ENCODE results near the gene SERPINA3. TPM values are rescaled to one million over a fixed set of nuclear protein-coding genes. Genes with fewer than 3 reads are reported as not detected.

The SERPINA3 gene
- total and polyA plus RNA-seq, 8 donors = 1,011 to 4,136 (median 2,518) TPM

DNA sequence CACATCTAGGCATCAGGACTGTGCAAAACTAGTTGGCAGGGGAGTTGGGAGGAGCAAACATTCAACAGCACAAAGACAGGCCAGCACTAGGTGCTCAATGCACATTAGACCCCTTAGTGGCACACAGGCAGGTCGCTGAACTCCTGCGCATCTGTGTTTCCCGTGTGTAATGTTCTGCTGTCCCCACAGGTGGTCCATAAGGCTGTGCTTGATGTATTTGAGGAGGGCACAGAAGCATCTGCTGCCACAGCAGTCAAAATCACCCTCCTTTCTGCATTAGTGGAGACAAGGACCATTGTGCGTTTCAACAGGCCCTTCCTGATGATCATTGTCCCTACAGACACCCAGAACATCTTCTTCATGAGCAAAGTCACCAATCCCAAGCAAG lies 11.2 kb downstream of the SERPINA3 start:
- no peak for FAIRE-seq
- WGBS, 2 donors = 94% methylated on average over 4 of the region's 4 CpGs

GRCh38 chr14:94623856-94624499 lies 11.8 kb downstream of the SERPINA3 start:
- peaks cover 13 to 54% (median 18%) of the 10 kb centered on the region in 3 donors for H3K36me3 ChIP-seq
- H3K27ac ChIP-seq = no peak overlapping the region
- no peaks in the 10 kb centered on the region for H3K27me3 ChIP-seq
- no peak overlapping the region for H3K4me3 ChIP-seq
- 82 to 96% methylated on average over 7 of the region's 7 CpGs for WGBS, 2 donors
- H3K4me1 ChIP-seq = peaks cover 0 to 3% (median 0%) of the 10 kb centered on the region in 3 donors
- H3K9me3 ChIP-seq = no peaks in the 10 kb centered on the region
- intact Hi-C loops (cut with DNase I) = no loop called here
- ATAC-seq = peak in 2 of 4 donors; percentile 2 to 3
- FAIRE-seq = no peak
- peak in 1 of 6 donors; percentile 40 for DNase-seq
- TF ChIP-seq CTCF (IDR thresholded peaks at IDR 0.05) = no peak

More for the DNA sequence above, 11.2 kb downstream of the SERPINA3 start:
- TF ChIP-seq CTCF (IDR thresholded peaks at IDR 0.05) = no peak
- Histone ChIP-seq H3K27me3 (no peaks in the 10 kb centered on the region), H3K4me3 (no peak overlapping the region), H3K4me1 (peaks cover 0 to 3% (median 0%) of the 10 kb centered on the region in 3 donors), H3K9me3 (no peaks in the 10 kb centered on the region), H3K36me3 (peaks cover 13 to 58% (median 24%) of the 10 kb centered on the region in 3 donors), H3K27ac (no peak overlapping the region)
- no peak for ATAC-seq
- intact Hi-C loops (cut with DNase I) = no loop called here
- DNase-seq = no peak

DNA sequence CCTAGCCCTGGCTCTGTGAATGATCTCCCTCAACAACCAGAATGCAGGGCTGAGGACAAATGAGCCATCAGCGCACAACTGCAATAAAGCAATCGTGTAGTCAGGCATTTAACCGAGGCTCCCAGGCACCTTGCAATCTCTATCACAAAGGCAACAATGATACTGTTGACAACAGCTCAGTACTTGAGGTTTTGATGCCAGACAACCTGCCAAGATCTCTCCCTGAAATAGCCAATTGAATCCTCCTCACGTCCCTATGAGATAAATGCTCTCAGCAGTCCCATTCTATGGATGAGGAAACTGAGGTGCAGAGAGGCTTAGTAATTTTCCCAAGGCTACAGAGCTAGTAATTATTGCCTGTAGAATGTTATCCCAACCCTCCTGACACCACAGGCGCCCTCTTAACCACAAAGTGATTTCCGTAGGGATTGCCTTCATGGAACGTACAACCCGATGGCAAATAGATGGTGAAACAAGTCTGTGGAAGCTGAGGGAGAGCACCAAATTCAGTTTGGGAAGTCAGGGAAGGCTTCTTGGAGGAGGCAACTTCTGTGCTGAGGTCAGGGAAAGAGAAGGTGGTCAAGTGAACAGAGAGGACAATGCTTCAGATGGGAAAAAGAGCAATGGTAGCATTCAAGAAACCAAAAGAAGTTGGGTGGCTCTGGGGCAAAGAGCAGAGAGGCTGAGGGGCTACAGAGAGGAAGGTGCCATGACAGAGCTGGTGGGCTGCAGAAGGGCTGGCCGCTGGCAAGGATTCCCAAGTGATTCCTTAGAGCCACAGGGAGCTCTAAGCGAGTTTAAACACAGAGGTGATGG lies 12.6 kb downstream of the SERPINA3 start:
- Histone ChIP-seq H3K4me1 (no peaks in the 10 kb centered on the region), H3K9me3 (no peaks in the 10 kb centered on the region), H3K27me3 (no peaks in the 10 kb centered on the region), H3K27ac (no peak overlapping the region), H3K36me3 (peaks cover 10 to 46% (median 16%) of the 10 kb centered on the region in 3 donors), H3K4me3 (no peak overlapping the region)
- intact Hi-C loops (cut with DNase I) = no loop called here
- TF ChIP-seq CTCF (IDR thresholded peaks at IDR 0.05) = no peak
- FAIRE-seq (no peak), DNase-seq (no peak), ATAC-seq (peak in 2 of 4 donors; percentile 7 to 11)
- WGBS, 2 donors = 88 to 90% methylated on average over 10 of the region's 10 CpGs

- Histone ChIP-seq H3K27me3 (no peaks in the 10 kb centered on the region), H3K9me3 (no peaks in the 10 kb centered on the region), H3K27ac (no peak overlapping the region), H3K36me3 (peaks cover 6 to 40% (median 13%) of the 10 kb centered on the region in 3 donors), H3K4me1 (no peaks in the 10 kb centered on the region), H3K4me3 (no peak overlapping the region)
- ATAC-seq = peak in 2 of 4 donors; percentile 7 to 20
- no peak for FAIRE-seq
- DNase-seq = no peak
- intact Hi-C loops (cut with DNase I) = no loop called here
- 77 to 85% methylated on average over 2 of the region's 2 CpGs for WGBS, 2 donors
- no peak for TF ChIP-seq CTCF (IDR thresholded peaks at IDR 0.05)
These were observed 13.1 kb downstream of the SERPINA3 start for GRCh38 chr14:94625353-94625635.

DNA sequence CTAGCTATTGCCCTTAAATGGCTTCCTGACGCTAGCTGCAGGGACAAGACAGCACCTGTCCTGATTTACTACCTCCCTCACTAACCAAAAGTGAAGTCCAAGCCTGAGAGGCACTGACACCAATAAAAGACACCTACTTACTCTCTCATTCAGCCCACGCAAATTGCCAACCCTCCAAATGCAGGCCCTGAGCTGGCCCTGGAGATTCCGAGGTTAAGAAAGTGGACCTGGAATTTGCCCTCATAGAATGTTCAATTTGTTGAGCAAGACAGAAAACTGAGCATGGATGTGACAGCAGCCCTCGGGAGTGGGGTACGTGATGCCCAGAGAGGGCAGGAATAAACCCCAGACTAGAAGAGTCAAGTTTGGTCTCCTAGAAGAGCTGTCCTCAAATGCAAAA lies 16.4 kb downstream of the SERPINA3 start:
- FAIRE-seq = no peak
- intact Hi-C loops (cut with DNase I) = no loop called here
- H3K36me3 ChIP-seq = peaks cover 2 to 9% (median 3%) of the 10 kb centered on the region in 3 donors
- no peaks in the 10 kb centered on the region for H3K9me3 ChIP-seq
- no peaks in the 10 kb centered on the region for H3K4me1 ChIP-seq
- no peak overlapping the region for H3K4me3 ChIP-seq
- no peaks in the 10 kb centered on the region for H3K27me3 ChIP-seq
- H3K27ac ChIP-seq = no peak overlapping the region
- no peak for ATAC-seq
- no peak for TF ChIP-seq CTCF (IDR thresholded peaks at IDR 0.05)
- 86 to 92% methylated on average over 5 of the region's 5 CpGs for WGBS, 2 donors
- DNase-seq = no peak

Data from pancreas (tissue), 10 donors.